Measurements from ENCODE around the gene CAV1. TPM values are rescaled to one million over a fixed set of nuclear protein-coding genes. Genes with fewer than 3 reads are reported as not detected.

Gene CAV1
- total RNA-seq, 1 donor from 2014 or later = 239 TPM

GRCh38 chr7:116530107-116530820, 5.4 kb downstream of the CAV1 start:
- DNase-seq (ENCODE audit: low spot score) = no peak

GRCh38 chr7:116532102-116532688, 7.4 kb downstream of the CAV1 start:
- no peak for DNase-seq (ENCODE audit: low spot score)

GRCh38 chr7:116534790-116535189, 10.0 kb downstream of the CAV1 start:
- DNase-seq (ENCODE audit: low spot score) = no peak

GRCh38 chr7:116535416-116535815, 10.6 kb downstream of the CAV1 start:
- no peak for DNase-seq (ENCODE audit: low spot score)

GRCh38 chr7:116538138-116538537, 13.3 kb downstream of the CAV1 start:
- DNase-seq (ENCODE audit: low spot score) = no peak

GRCh38 chr7:116539879-116540278, 15.0 kb downstream of the CAV1 start:
- no peak for DNase-seq (ENCODE audit: low spot score)

- no peak for DNase-seq (ENCODE audit: low spot score)
These were observed 15.9 kb downstream of the CAV1 start for GRCh38 chr7:116540743-116541142.

GRCh38 chr7:116541951-116542350, 17.1 kb downstream of the CAV1 start:
- DNase-seq (ENCODE audit: low spot score) = no peak

- DNase-seq (ENCODE audit: low spot score) = no peak
These were observed 17.8 kb downstream of the CAV1 start for GRCh38 chr7:116542618-116543017.

- DNase-seq (ENCODE audit: low spot score) = no peak
These were observed 18.8 kb downstream of the CAV1 start for GRCh38 chr7:116543664-116544063.

- DNase-seq (ENCODE audit: low spot score) = no peak
These were observed 19.7 kb downstream of the CAV1 start for GRCh38 chr7:116544487-116544886.

- DNase-seq (ENCODE audit: low spot score) = no peak
These were observed 20.7 kb downstream of the CAV1 start for GRCh38 chr7:116545411-116545993.

GRCh38 chr7:116546054-116546453, 21.2 kb downstream of the CAV1 start:
- no peak for DNase-seq (ENCODE audit: low spot score)

GRCh38 chr7:116546916-116547315, 22.1 kb downstream of the CAV1 start:
- no peak for DNase-seq (ENCODE audit: low spot score)

- DNase-seq (ENCODE audit: low spot score) = no peak
These were observed 22.5 kb downstream of the CAV1 start for GRCh38 chr7:116547347-116547746.

GRCh38 chr7:116548506-116548905, 23.7 kb downstream of the CAV1 start:
- no peak for DNase-seq (ENCODE audit: low spot score)

- DNase-seq (ENCODE audit: low spot score) = no peak
These were observed 24.5 kb downstream of the CAV1 start for GRCh38 chr7:116549370-116549769.

GRCh38 chr7:116551692-116552091, 26.9 kb downstream of the CAV1 start:
- no peak for DNase-seq (ENCODE audit: low spot score)

- no peak for DNase-seq (ENCODE audit: low spot score)
These were observed 27.8 kb downstream of the CAV1 start for GRCh38 chr7:116552602-116553001.

- no peak for DNase-seq (ENCODE audit: low spot score)
These were observed 28.5 kb downstream of the CAV1 start for GRCh38 chr7:116553168-116553964.

- DNase-seq (ENCODE audit: low spot score) = no peak
These were observed 29.6 kb downstream of the CAV1 start for GRCh38 chr7:116554436-116554835.

GRCh38 chr7:116554911-116555310, 30.1 kb downstream of the CAV1 start:
- DNase-seq (ENCODE audit: low spot score) = no peak
